ENCODE measurements around the gene GPBP1L1.
A peak's percentile ranks its signal among the peaks of the same experiment; 100 is the strongest.
"Not testable (repeated sequence)": the region's sequence is repeated elsewhere in the genome, so short reads cannot be mapped to it uniquely, and the experiment has no call there.

GPBP1L1 gene

GRCh38 chr1:45686288-45687013 lies at the start of gene GPBP1L1:
GPBP1L1 (minus strand) TSS chr1:45686533; CDS start chr1:45659087, 27,446 bp downstream.
- peak; percentile 97 for DNase-seq (ENCODE audit: low read depth in 2 of 2, low spot score in 1 of 2)

- DNase-seq (ENCODE audit: low read depth in 2 of 2, low spot score in 1 of 2): no peak
Measured at GRCh38 chr1:45730780-45731319, 44.5 kb upstream of the GPBP1L1 start.

GRCh38 chr1:45730075-45730779 lies 43.9 kb upstream of the GPBP1L1 start:
- DNase-seq (ENCODE audit: low read depth in 2 of 2, low spot score in 1 of 2): no peak

- DNase-seq (ENCODE audit: low read depth in 2 of 2, low spot score in 1 of 2): not testable (repeated sequence)
Measured at GRCh38 chr1:45726007-45726406, 39.7 kb upstream of the GPBP1L1 start.

- DNase-seq (ENCODE audit: low read depth in 2 of 2, low spot score in 1 of 2): no peak
Measured at GRCh38 chr1:45723248-45723930, 37.1 kb upstream of the GPBP1L1 start.

- DNase-seq (ENCODE audit: low read depth in 2 of 2, low spot score in 1 of 2): no peak
Measured at GRCh38 chr1:45722809-45723208, 36.5 kb upstream of the GPBP1L1 start.

- no peak for DNase-seq (ENCODE audit: low read depth in 2 of 2, low spot score in 1 of 2)
Measured at GRCh38 chr1:45721207-45721606, 34.9 kb upstream of the GPBP1L1 start.

GRCh38 chr1:45718289-45718688 lies 32.0 kb upstream of the GPBP1L1 start:
- DNase-seq (ENCODE audit: low read depth in 2 of 2, low spot score in 1 of 2): no peak

GRCh38 chr1:45717386-45717785 lies 31.1 kb upstream of the GPBP1L1 start:
- DNase-seq (ENCODE audit: low read depth in 2 of 2, low spot score in 1 of 2): not testable (repeated sequence)

- DNase-seq (ENCODE audit: low read depth in 2 of 2, low spot score in 1 of 2): no peak
Measured at GRCh38 chr1:45716700-45717099, 30.4 kb upstream of the GPBP1L1 start.

- no peak for DNase-seq (ENCODE audit: low read depth in 2 of 2, low spot score in 1 of 2)
Measured at GRCh38 chr1:45713711-45714110, 27.4 kb upstream of the GPBP1L1 start.

GRCh38 chr1:45704637-45705036 lies 18.3 kb upstream of the GPBP1L1 start:
- no peak for DNase-seq (ENCODE audit: low read depth in 2 of 2, low spot score in 1 of 2)

- no peak for DNase-seq (ENCODE audit: low read depth in 2 of 2, low spot score in 1 of 2)
Measured at GRCh38 chr1:45694823-45695222, 8.5 kb upstream of the GPBP1L1 start.

- not testable (repeated sequence) for DNase-seq (ENCODE audit: low read depth in 2 of 2, low spot score in 1 of 2)
Measured at GRCh38 chr1:45693811-45694210, 7.5 kb upstream of the GPBP1L1 start.

- DNase-seq (ENCODE audit: low read depth in 2 of 2, low spot score in 1 of 2): peak; percentile 37 to 56
Measured at GRCh38 chr1:45687754-45688740, 1.7 kb upstream of the GPBP1L1 start, which contains the start of gene TMEM69. TMEM69 (plus strand) TSS chr1:45688181; CDS start chr1:45691069, 2,888 bp downstream.

GRCh38 chr1:45687014-45687753 lies 851 bp upstream of the GPBP1L1 start:
- DNase-seq (ENCODE audit: low read depth in 2 of 2, low spot score in 1 of 2): peak; percentile 71 to 93

GRCh38 chr1:45686015-45686287 lies 382 bp downstream of the GPBP1L1 start:
- DNase-seq (ENCODE audit: low read depth in 2 of 2, low spot score in 1 of 2): peak; percentile 28 to 45

- DNase-seq (ENCODE audit: low read depth in 2 of 2, low spot score in 1 of 2): no peak
Measured at GRCh38 chr1:45685308-45686014, 872 bp downstream of the GPBP1L1 start.

GRCh38 chr1:45684402-45684801 lies 1.9 kb downstream of the GPBP1L1 start:
- no peak for DNase-seq (ENCODE audit: low read depth in 2 of 2, low spot score in 1 of 2)

All from stimulated activated CD8-positive, alpha-beta memory T cell treated with anti-CD3 and anti-CD28 coated beads, Interleukin-4, amount 100 ng/mL, for 1 hour (primary cell).